ENCODE measurements around the gene TMEM140.
"Not testable (repeated sequence)": the region's sequence is repeated elsewhere in the genome, so short reads cannot be mapped to it uniquely, and the experiment has no call there.

The TMEM140 gene

GRCh38 chr7:135159359-135160085 lies 11.7 kb downstream of the TMEM140 start:
- DNase-seq: no peak

GRCh38 chr7:135160098-135160857 lies 12.4 kb downstream of the TMEM140 start:
- peak; percentile 15 for DNase-seq

GRCh38 chr7:135160858-135161653 lies 13.2 kb downstream of the TMEM140 start:
- no peak for DNase-seq

- DNase-seq: no peak
These were observed 13.8 kb downstream of the TMEM140 start for GRCh38 chr7:135161669-135162068.

GRCh38 chr7:135162382-135163001 lies 14.6 kb downstream of the TMEM140 start:
- no peak for DNase-seq

- no peak for DNase-seq
These were observed 16.6 kb downstream of the TMEM140 start for GRCh38 chr7:135164357-135165061.

GRCh38 chr7:135165862-135166261 lies 18.0 kb downstream of the TMEM140 start:
- DNase-seq: no peak

- no peak for DNase-seq
These were observed 18.6 kb downstream of the TMEM140 start for GRCh38 chr7:135166338-135166990.

- no peak for DNase-seq
These were observed 19.6 kb downstream of the TMEM140 start for GRCh38 chr7:135167365-135167917.

- no peak for DNase-seq
These were observed 20.1 kb downstream of the TMEM140 start for GRCh38 chr7:135168001-135168400.

GRCh38 chr7:135168489-135169140 lies 20.7 kb downstream of the TMEM140 start:
- DNase-seq: no peak

GRCh38 chr7:135169141-135169963 lies 21.5 kb downstream of the TMEM140 start:
- peak; percentile 87 for DNase-seq

- no peak for DNase-seq
These were observed 22.0 kb downstream of the TMEM140 start for GRCh38 chr7:135169964-135170273.

- DNase-seq: peak; percentile 96
These were observed 22.6 kb downstream of the TMEM140 start, which contains the start of gene CYREN for GRCh38 chr7:135170274-135170997. TSS of gene CYREN (minus strand) at chr7:135170707. CDS start at chr7:135168922, 1,785 bp downstream.

- DNase-seq: not testable (repeated sequence)
These were observed 23.2 kb downstream of the TMEM140 start for GRCh38 chr7:135170998-135171481.

GRCh38 chr7:135171581-135172291 lies 23.9 kb downstream of the TMEM140 start:
- DNase-seq: peak; percentile 13

GRCh38 chr7:135173916-135174315 lies 26.0 kb downstream of the TMEM140 start:
- not testable (repeated sequence) for DNase-seq

GRCh38 chr7:135174941-135175340 lies 27.1 kb downstream of the TMEM140 start:
- DNase-seq: no peak

Measured in activated CD4-positive, alpha-beta T cell treated with anti-CD3 and anti-CD28 coated beads, Interleukin-10, Interleukin-2, amounts not matched to agents 100 ng/mL and 50 ng/mL, durations not matched to agents 16 hours and 8 hours (primary cell).